IMR-90 (cell line): ENCODE results near the gene CREG2. TPM values are rescaled to one million over a fixed set of nuclear protein-coding genes. Genes with fewer than 3 reads are reported as not detected.

Experiments used
- ATAC-seq: fragments of 200-7000 bp; cut with Tn5 transposase; 2 replicates; pipeline ENCODE4 v1.9.1; 2020; ENCODE audit warnings: low read depth, mild to moderate bottlenecking, moderate library complexity
- BruUV-seq: library from RNA; stranded (reverse); fragments of 400-500 nt; replicated peaks from 2 replicates; lab custom pipeline; 2021; lab: Mats Ljungman, UMichigan
- CTCF ChIA-PET: fragments of 300-600 bp; formaldehyde crosslinking; extraction: SDS; loops from one replicate; lab custom pipeline; 2021; ENCODE audit warnings: antibody characterized with exemption; lab: Yijun Ruan, JAX
- POLR2A ChIA-PET: fragments of 300-600 bp; sonication (Branson Sonifier 250); formaldehyde crosslinking; loops from one replicate; lab custom pipeline; 2022; ENCODE audit warnings: antibody characterized with exemption; ENCODE audit not compliant: unreplicated experiment; lab: Charles Lee
- DNase-seq: peaks from one replicate; pipeline ENCODE4 v3.0.0; 2013
- H2AFZ ChIP-seq: replicated peaks from 2 replicates; pipeline ENCODE3; 2013; ENCODE audit warnings: low read length, mild to moderate bottlenecking; ENCODE audit not compliant: poor library complexity
- H2AK5ac ChIP-seq: 2 replicates; pipeline ENCODE4 v1.6.1; 2013; ENCODE audit warnings: low read depth, low read length, inconsistent platforms
- H2AK9ac ChIP-seq: replicated peaks from 2 replicates; pipeline ENCODE3; 2013; ENCODE audit warnings: mild to moderate bottlenecking, low read depth, low read length, moderate library complexity; ENCODE audit not compliant: poor library complexity
- H2BK120ac ChIP-seq: 2 replicates; pipeline ENCODE4 v1.6.1; 2013; ENCODE audit warnings: low read depth, low read length, inconsistent platforms
- H2BK15ac ChIP-seq: 3 replicates; pipeline ENCODE4 v1.6.1; 2013; ENCODE audit warnings: low read depth, low read length, inconsistent platforms
- H2BK20ac ChIP-seq: 2 replicates; pipeline ENCODE4 v1.6.1; 2013; ENCODE audit warnings: low read depth, mild to moderate bottlenecking, inconsistent platforms, low read length, moderate library complexity
- H2BK5ac ChIP-seq: 2 replicates; pipeline ENCODE4 v1.6.1; 2013; ENCODE audit warnings: mild to moderate bottlenecking, low read depth, low read length, inconsistent platforms; ENCODE audit not compliant: poor library complexity, severe bottlenecking
- H3K14ac ChIP-seq: replicated peaks from 2 replicates; pipeline ENCODE4 v1.6.1; 2013; ENCODE audit warnings: low read depth, low read length, inconsistent platforms
- H3K18ac ChIP-seq: 2 replicates; pipeline ENCODE4 v1.6.1; 2013; ENCODE audit warnings: low read depth, low read length, control low read depth
- H3K23ac ChIP-seq: 2 replicates; pipeline ENCODE4 v1.6.1; 2013; ENCODE audit warnings: low read depth, low read length, inconsistent platforms
- H3K27ac ChIP-seq: 2 replicates; pipeline ENCODE4 v1.5.1; 2013; ENCODE audit warnings: mild to moderate bottlenecking, control low read depth, low read length; ENCODE audit not compliant: insufficient read depth
- H3K27me3 ChIP-seq: 2 replicates; pipeline ENCODE4 v1.6.1; 2013; ENCODE audit warnings: low read length; ENCODE audit not compliant: control insufficient read depth, insufficient read depth
- H3K36me3 ChIP-seq: 2 replicates; pipeline ENCODE4 v1.6.1; 2013; ENCODE audit warnings: low read length, mixed read lengths; ENCODE audit not compliant: control insufficient read depth, insufficient read depth
- H3K4ac ChIP-seq: 2 replicates; pipeline ENCODE4 v1.6.1; 2013; ENCODE audit warnings: low read depth, low read length, inconsistent platforms
- H3K4me1 ChIP-seq: 2 replicates; pipeline ENCODE4 v1.6.1; 2013; ENCODE audit warnings: low read length, mixed read lengths; ENCODE audit not compliant: control insufficient read depth, insufficient read depth
- H3K4me2 ChIP-seq: 2 replicates; pipeline ENCODE4 v1.6.1; 2013; ENCODE audit warnings: low read depth, mild to moderate bottlenecking, control low read depth, low read length, moderate library complexity
- H3K4me3 ChIP-seq: 2 replicates; pipeline ENCODE4 v1.5.1; 2013; ENCODE audit warnings: low read depth, mild to moderate bottlenecking, control low read depth, low read length, moderate library complexity; ENCODE audit not compliant: insufficient read depth
- H3K56ac ChIP-seq: 2 replicates; pipeline ENCODE4 v1.6.1; 2013; ENCODE audit warnings: low read length, inconsistent platforms; ENCODE audit not compliant: insufficient read depth; ENCODE audit errors: extremely low read depth
- H3K79me1 ChIP-seq, 2 experiments: 2 replicates each; pipeline ENCODE4 v1.6.1; 2013; ENCODE audit warnings: low read length in 2 of 2, inconsistent platforms in 1 of 2, low read depth in 1 of 2
- H3K9ac ChIP-seq: 2 replicates; pipeline ENCODE4 v1.6.1; 2013; ENCODE audit warnings: low read depth, low read length, control low read depth
- H3K9me1 ChIP-seq: 2 replicates; pipeline ENCODE4 v1.6.1; 2013; ENCODE audit warnings: low read length, inconsistent platforms; ENCODE audit not compliant: insufficient read depth
- H3K9me3 ChIP-seq: 2 replicates; pipeline ENCODE4 v1.6.1; 2013; ENCODE audit warnings: low read length; ENCODE audit not compliant: control insufficient read depth, insufficient read depth
- H4K20me1 ChIP-seq: 2 replicates; pipeline ENCODE4 v1.6.1; 2013; ENCODE audit warnings: low read length, inconsistent platforms; ENCODE audit not compliant: insufficient read depth
- H4K5ac ChIP-seq: 2 replicates; pipeline ENCODE4 v1.6.1; 2013; ENCODE audit warnings: mild to moderate bottlenecking, low read depth, low read length, control low read depth
- H4K8ac ChIP-seq, 2 experiments: 2 replicates each; pipeline ENCODE4 v1.6.1; 2013; ENCODE audit warnings: low read depth in 2 of 2, low read length in 2 of 2, control low read depth in 1 of 2, inconsistent platforms in 1 of 2
- H4K91ac ChIP-seq: 2 replicates; pipeline ENCODE4 v1.6.1; 2013; ENCODE audit warnings: low read depth, low read length, inconsistent platforms; ENCODE audit not compliant: insufficient read depth
- BHLHE40 ChIP-seq: fragments of 150-350 bp; IDR thresholded peaks from 2 replicates; pipeline ENCODE4 v1.6.1; 2016; ENCODE audit warnings: mild to moderate bottlenecking, low read depth, low read length
- CEBPB ChIP-seq: IDR thresholded peaks from 2 replicates; pipeline ENCODE4 v1.6.1; 2012; ENCODE audit warnings: low read depth, low read length, improper control_type of control experiment
- CHD1 ChIP-seq: IDR thresholded peaks from 2 replicates; pipeline ENCODE4 v1.6.1; 2012; ENCODE audit warnings: low read depth, low read length, improper control_type of control experiment
- ELK1 ChIP-seq: fragments of 150-350 bp; IDR thresholded peaks from 2 replicates; pipeline ENCODE4 v1.6.1; 2016; ENCODE audit warnings: low read depth, mild to moderate bottlenecking, low read length, moderate library complexity, borderline replicate concordance
- FOS ChIP-seq: fragments of 150-350 bp; IDR thresholded peaks from 2 replicates; pipeline ENCODE4 v1.6.1; 2016; ENCODE audit warnings: low read depth, low read length
- MXI1 ChIP-seq: IDR thresholded peaks from 2 replicates; pipeline ENCODE4 v1.6.1; 2012; ENCODE audit warnings: low read depth, mild to moderate bottlenecking, low read length, moderate library complexity, borderline replicate concordance
- NFE2L2 ChIP-seq: fragments of 150-350 bp; IDR thresholded peaks from 2 replicates; pipeline ENCODE4 v1.6.1; 2016; ENCODE audit warnings: low read depth, mild to moderate bottlenecking, low read length
- POLR2A ChIP-seq: IDR thresholded peaks from 2 replicates; pipeline ENCODE4 v1.6.1; 2012; ENCODE audit warnings: mild to moderate bottlenecking, low read depth, low read length
- RAD21 ChIP-seq: IDR thresholded peaks from 2 replicates; pipeline ENCODE4 v1.6.1; 2012; ENCODE audit warnings: low read length, improper control_type of control experiment
- RCOR1 ChIP-seq: IDR thresholded peaks from 2 replicates; pipeline ENCODE4 v1.6.1; 2012; ENCODE audit warnings: mild to moderate bottlenecking, low read length, improper control_type of control experiment; ENCODE audit not compliant: insufficient replicate concordance
- RFX5 ChIP-seq: IDR thresholded peaks from 2 replicates; pipeline ENCODE4 v1.8.0; 2012; ENCODE audit warnings: low read depth, mild to moderate bottlenecking, low read length, moderate library complexity
- USF2 ChIP-seq: fragments of 150-350 bp; IDR thresholded peaks from 2 replicates; pipeline ENCODE4 v1.6.1; 2017; ENCODE audit warnings: mild to moderate bottlenecking, antibody characterized with exemption, low read length, low read depth
- WGBS, 2 experiments: methylation state at CpG; one replicate each; pipeline versions ENCODE4 v1.1.5 to v1.1.7; 2013; ENCODE audit warnings: missing lambda C conversion rate in 2 of 2; ENCODE audit not compliant: insufficient read length in 1 of 2; ENCODE audit errors: extremely low coverage in 2 of 2; 5-methylcytosine and 5-hydroxymethylcytosine counted together
- dilution Hi-C: fragments of 300-500 bp; cut with HindIII; formaldehyde crosslinking; loops from one replicate; pipeline ENCODE4 v1.14.3; 2018; ENCODE audit warnings: low sequenced_read_pairs; ENCODE audit not compliant: unreplicated experiment
- in situ Hi-C: fragments of 300-500 bp; cut with MboI; formaldehyde crosslinking; loops from 3 replicates; pipeline ENCODE4 v1.14.3; 2019; ENCODE audit warnings: low sequenced_read_pairs, inconsistent platforms, mixed read lengths
- intact Hi-C: fragments of 100-400 bp; cut with micrococcal nuclease; formaldehyde crosslinking; loops from 2 replicates; pipeline ENCODE4 v1.10.0; 2022
- polyA plus RNA-seq, 3 experiments: library from polyadenylated mRNA; depleted of rRNA; stranded (reverse); fragments of >200 nt; gene quantifications; 2 replicates each; pipeline ENCODE4 v1.2.3, GENCODE V29; 2012; ENCODE audit warnings: low replicate concordance in 1 of 3
- total RNA-seq: library from RNA; depleted of rRNA; stranded (reverse); fragments of >200 nt; gene quantifications from 2 replicates; pipeline ENCODE4 v1.2.3, GENCODE V29; 2012

The CREG2 gene
- total and polyA plus RNA-seq, 2 of the 4 experiments (the other 2 are of a cell fraction) = 0.17 TPM; not detected in 1

GRCh38 chr2:101344137-101344536, 43.2 kb downstream of the CREG2 start:
- no peak overlapping the region for H4K91ac ChIP-seq
- H2AK5ac ChIP-seq = no peak overlapping the region
- ChIA-PET POLR2A (no interaction called here), CTCF (no interaction called here)
- no peak overlapping the region for H2BK5ac ChIP-seq
- H3K27me3 ChIP-seq = no peaks in the 10 kb centered on the region
- in situ Hi-C loops = loop anchor here (10.0 kb wide), 1 partner anchor 491 kb away; no protein-coding TSS in a partner anchor
- H3K18ac ChIP-seq = no peak overlapping the region
- WGBS, 2 experiments = no CpG with 5 or more reads among the region's 5 CpGs
- H3K9me3 ChIP-seq = no peaks in the 10 kb centered on the region
- peak overlapping the region; percentile 3 for H2AFZ ChIP-seq
- TF ChIP-seq CEBPB (no peak), POLR2A (no peak), CHD1 (no peak), USF2 (no peak), MXI1 (no peak), RAD21 (no peak), RCOR1 (no peak), FOS (no peak), RFX5 (no peak), NFE2L2 (no peak), BHLHE40 (no peak), ELK1 (no peak)
- dilution Hi-C loops = no loop called here
- H4K20me1 ChIP-seq = no peaks in the 10 kb centered on the region
- no peak overlapping the region for H2BK15ac ChIP-seq
- no peak overlapping the region for H3K4ac ChIP-seq
- no peaks in the 10 kb centered on the region; the same call in 1 of the 2 replicates for H3K9me1 ChIP-seq
- no peak overlapping the region for H3K23ac ChIP-seq
- H3K14ac ChIP-seq = no peak overlapping the region
- no peaks in the 10 kb centered on the region for H3K4me1 ChIP-seq
- no peak overlapping the region for H3K4me2 ChIP-seq
- no peak overlapping the region for H3K4me3 ChIP-seq
- no peak overlapping the region for H3K56ac ChIP-seq
- ATAC-seq (no peak), DNase-seq (no peak)
- H2AK9ac ChIP-seq = peak overlapping the region; percentile 33
- H2BK20ac ChIP-seq = no peak overlapping the region
- H3K9ac ChIP-seq = no peak overlapping the region
- H3K36me3 ChIP-seq = no peaks in the 10 kb centered on the region
- no peak overlapping the region for H2BK120ac ChIP-seq
- no TSS peak for BruUV-seq
- no peaks in the 10 kb centered on the region for H3K79me1 ChIP-seq
- no peak overlapping the region for H4K8ac ChIP-seq
- no peak overlapping the region for H4K5ac ChIP-seq
- intact Hi-C loops = loop anchor here (5.0 kb wide), 1 partner anchor 488 kb away; no protein-coding TSS in a partner anchor
- no peak overlapping the region for H3K27ac ChIP-seq
